ENCODE measurements around the gene NDUFAF2.
A peak's percentile ranks its signal among the peaks of the same experiment; 100 is the strongest.

Gene NDUFAF2

DNA sequence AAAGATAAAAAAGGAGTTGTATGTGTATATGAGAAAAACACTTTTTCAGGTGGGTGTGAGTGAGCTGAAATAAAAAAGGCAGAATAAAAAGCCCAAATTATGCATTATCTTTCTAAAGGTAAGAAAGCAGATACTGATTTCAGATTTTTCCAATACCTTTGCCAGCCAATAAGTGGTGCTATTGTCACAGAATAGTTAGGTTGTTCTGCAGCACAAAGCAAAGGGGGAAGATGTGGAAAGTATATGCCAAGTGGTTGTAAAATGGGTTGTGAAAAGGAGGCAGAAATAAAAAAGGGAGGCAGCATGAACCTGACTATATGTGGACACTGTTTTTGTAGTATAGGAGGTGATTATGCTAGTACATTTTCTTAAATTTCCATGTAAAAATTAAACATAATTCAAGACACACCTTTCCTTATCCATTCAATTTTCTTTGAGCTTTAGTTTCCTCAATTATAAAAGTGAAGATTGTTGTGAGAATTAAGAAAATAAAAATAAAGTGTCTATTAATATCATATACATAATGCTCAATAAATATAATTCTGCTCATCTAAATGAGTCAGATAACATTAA is 110.5 kb downstream of the NDUFAF2 start:
- no peak overlapping the region for H3K4me3 ChIP-seq (replicated peaks in 1 of 2; ENCODE audit: low read depth in 2 of 2, low read length in 2 of 2)
- DNase-seq (ENCODE audit: low read depth in 2 of 2): peak; percentile 75 to 77
- TF ChIP-seq, protein P1, sequence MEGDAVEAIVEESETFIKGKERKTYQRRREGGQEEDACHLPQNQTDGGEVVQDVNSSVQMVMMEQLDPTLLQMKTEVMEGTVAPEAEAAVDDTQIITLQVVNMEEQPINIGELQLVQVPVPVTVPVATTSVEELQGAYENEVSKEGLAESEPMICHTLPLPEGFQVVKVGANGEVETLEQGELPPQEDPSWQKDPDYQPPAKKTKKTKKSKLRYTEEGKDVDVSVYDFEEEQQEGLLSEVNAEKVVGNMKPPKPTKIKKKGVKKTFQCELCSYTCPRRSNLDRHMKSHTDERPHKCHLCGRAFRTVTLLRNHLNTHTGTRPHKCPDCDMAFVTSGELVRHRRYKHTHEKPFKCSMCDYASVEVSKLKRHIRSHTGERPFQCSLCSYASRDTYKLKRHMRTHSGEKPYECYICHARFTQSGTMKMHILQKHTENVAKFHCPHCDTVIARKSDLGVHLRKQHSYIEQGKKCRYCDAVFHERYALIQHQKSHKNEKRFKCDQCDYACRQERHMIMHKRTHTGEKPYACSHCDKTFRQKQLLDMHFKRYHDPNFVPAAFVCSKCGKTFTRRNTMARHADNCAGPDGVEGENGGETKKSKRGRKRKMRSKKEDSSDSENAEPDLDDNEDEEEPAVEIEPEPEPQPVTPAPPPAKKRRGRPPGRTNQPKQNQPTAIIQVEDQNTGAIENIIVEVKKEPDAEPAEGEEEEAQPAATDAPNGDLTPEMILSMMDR (IDR thresholded peaks at IDR 0.05; ENCODE audit: low read depth, low read length): peak; percentile 74

DNA sequence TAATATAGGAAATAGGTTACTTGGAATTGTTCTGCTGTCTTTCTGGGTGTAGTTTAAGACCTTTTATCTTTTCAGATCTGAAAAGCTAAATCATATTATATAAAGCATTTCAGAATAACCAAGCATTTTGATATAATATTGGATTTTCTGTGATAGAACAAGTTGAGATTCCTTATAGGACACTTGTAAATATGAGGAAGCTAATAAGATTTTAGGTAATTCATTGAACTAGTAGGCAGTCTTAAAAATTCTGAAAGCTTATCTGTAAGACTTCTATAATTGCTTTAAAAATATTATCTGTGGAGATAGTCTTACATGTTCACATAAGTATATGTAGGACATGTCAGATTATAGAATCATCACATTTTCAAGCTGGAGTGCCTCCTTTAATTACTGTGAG is 114.5 kb downstream of the NDUFAF2 start:
- TF ChIP-seq, protein P1 (IDR thresholded peaks at IDR 0.05; ENCODE audit: low read depth, low read length): no peak
- no peak for DNase-seq (ENCODE audit: low read depth in 2 of 2)
- no peak overlapping the region for H3K4me3 ChIP-seq (replicated peaks in 1 of 2; ENCODE audit: low read depth in 2 of 2, low read length in 2 of 2)

DNA sequence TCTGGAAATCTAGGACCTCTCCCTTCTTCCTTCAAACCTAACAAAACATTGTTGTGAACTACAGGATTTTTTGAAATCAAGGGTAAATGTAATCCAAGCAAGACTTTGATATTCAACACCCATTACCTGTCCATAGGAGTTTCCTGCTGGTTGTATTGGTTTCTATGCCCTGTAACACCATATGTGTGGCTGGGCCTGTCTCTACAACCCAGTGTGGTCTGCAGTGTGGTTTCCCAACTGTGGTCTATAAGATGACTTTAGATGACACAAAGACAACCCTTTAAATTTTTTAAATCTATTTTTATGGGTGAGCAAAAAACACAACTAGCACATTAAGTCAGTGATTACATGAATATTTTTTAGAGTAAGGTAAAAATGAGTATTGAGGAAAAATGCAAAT is 124.1 kb downstream of the NDUFAF2 start:
- DNase-seq (ENCODE audit: low read depth in 2 of 2): no peak
- H3K4me3 ChIP-seq (replicated peaks in 1 of 2; ENCODE audit: low read depth in 2 of 2, low read length in 2 of 2): no peak overlapping the region
- TF ChIP-seq, protein P1 (IDR thresholded peaks at IDR 0.05; ENCODE audit: low read depth, low read length): no peak

DNA sequence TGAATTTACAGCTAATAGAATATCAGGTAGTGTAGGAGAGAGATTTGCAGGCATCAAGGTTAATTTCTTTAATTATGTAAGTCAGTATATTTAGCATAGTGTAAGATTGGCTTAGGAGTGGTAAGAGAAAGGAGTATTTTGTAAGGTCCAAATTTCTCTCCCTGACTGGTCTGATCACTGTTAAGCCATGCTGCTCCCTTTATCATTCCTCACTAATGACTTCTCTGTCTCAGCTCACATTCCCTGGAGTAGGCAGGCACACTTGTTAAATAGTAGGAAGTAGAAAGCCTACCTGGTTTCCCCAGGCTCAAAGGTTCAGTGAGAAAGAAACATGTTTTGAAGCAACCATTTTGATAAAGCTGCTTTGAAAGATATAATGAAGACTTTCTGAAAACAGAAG is 126.5 kb downstream of the NDUFAF2 start:
- no peak overlapping the region for H3K4me3 ChIP-seq (replicated peaks in 1 of 2; ENCODE audit: low read depth in 2 of 2, low read length in 2 of 2)
- no peak for DNase-seq (ENCODE audit: low read depth in 2 of 2)
- TF ChIP-seq, protein P1 (IDR thresholded peaks at IDR 0.05; ENCODE audit: low read depth, low read length): no peak

DNA sequence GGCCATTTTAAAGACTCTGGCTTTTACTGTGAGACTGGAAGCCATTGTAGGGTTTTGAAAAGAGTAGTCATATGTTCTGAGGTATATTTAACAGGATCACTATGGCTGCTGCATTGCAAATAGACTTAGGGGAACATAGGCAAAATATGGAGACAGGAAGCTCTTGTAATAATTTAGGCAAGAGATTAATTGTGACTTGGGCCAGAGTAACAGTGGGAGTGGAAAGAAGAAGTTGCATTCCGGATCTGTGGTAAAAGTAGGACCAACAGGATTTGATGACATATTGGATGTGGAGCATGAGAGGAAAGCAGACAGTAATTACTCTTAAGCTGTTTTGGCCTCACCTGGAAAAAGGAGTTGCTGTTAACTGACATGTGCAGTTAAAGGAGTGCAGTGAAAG is 131.6 kb downstream of the NDUFAF2 start:
- TF ChIP-seq, protein P1 (IDR thresholded peaks at IDR 0.05; ENCODE audit: low read depth, low read length): no peak
- no peak for DNase-seq (ENCODE audit: low read depth in 2 of 2)
- H3K4me3 ChIP-seq (replicated peaks in 1 of 2; ENCODE audit: low read depth in 2 of 2, low read length in 2 of 2): no peak overlapping the region

DNA sequence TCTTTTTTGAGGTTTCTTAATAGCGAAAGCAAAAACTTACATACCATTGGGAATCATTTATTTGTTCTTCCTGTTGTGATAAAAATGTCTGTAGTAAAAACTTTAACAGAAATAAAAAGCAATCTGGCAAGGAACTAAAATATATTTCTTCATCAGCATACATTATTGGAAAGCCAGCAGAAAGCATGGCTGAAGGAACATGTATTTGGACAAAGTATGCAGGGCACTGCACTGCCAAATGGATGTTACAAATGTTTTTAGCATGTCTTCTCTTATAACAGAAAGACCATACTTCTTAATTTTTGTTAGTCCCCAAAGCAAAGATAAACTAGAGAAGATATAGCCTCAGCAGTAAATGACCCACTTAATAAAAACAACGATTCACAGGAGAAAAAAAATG is 136.7 kb downstream of the NDUFAF2 start:
- no peak overlapping the region for H3K4me3 ChIP-seq (replicated peaks in 1 of 2; ENCODE audit: low read depth in 2 of 2, low read length in 2 of 2)
- TF ChIP-seq, protein P1 (IDR thresholded peaks at IDR 0.05; ENCODE audit: low read depth, low read length): no peak
- DNase-seq (ENCODE audit: low read depth in 2 of 2): peak in 1 of 2 donors; percentile 7
